ENCODE measurements around the gene PJVK. TPM values are rescaled to one million over a fixed set of nuclear protein-coding genes. Genes with fewer than 3 reads are reported as not detected.

Gene PJVK
- total and polyA plus RNA-seq, 10 of the 15 experiments (the other 5 are each of a cell fraction or from before 2014, with no cell fraction given), result 1.8 to 6.8 (median 3.2) TPM

- TF ChIP-seq ZBTB33 (IDR thresholded peaks at IDR 0.05) (no peak), STAT1 (conservative IDR thresholded peaks at IDR 0.05) (no peak)
These were observed 33.3 kb downstream of the PJVK start (continued) for GRCh38 chr2:178484245-178485041.

- DNase-seq (ENCODE audit: low read depth, low spot score) (no peak), FAIRE-seq (no peak), ATAC-seq (no peak)
- SMC1A ChIA-PET (ENCODE audit: uncharacterized antibody, unreplicated experiment), result no interaction called here
- RAD21 ChIA-PET (ENCODE audit: unreplicated experiment), result no interaction called here
- H3K27ac ChIP-seq (ENCODE audit: control insufficient read depth, insufficient read depth), result no peak overlapping the region
- CTCF ChIA-PET, result no interaction called here
- WGBS (ENCODE audit: insufficient coverage, insufficient replicate concordance, low lambda C conversion rate, missing lambda C conversion rate), result 99% methylated on average over 3 of the region's 3 CpGs
- H3K36me3 ChIP-seq (ENCODE audit: control insufficient read depth in 2 of 2, insufficient read depth in 2 of 2, low read length in 1 of 2), result peaks cover 0 to 3% of the 10 kb centered on the region in 2 experiments; a peak in 1 of 4 replicates
- POLR2A ChIA-PET, result no interaction called here
- peaks cover 37% of the 10 kb centered on the region for H3K79me2 ChIP-seq (ENCODE audit: control insufficient read depth, insufficient read depth, low read length)
- H2AFZ ChIP-seq (ENCODE audit: control insufficient read depth, low read depth, low read length), result no peak overlapping the region
- intact Hi-C loops (cut with micrococcal nuclease; ENCODE audit: unreplicated experiment) (no loop called here), in situ Hi-C loops (cut with MboI) (no loop called here)
- no peaks in the 10 kb centered on the region for H4K20me1 ChIP-seq (ENCODE audit: control insufficient read depth, insufficient read depth)
- H3K9ac ChIP-seq (ENCODE audit: control insufficient read depth, insufficient read depth, low read length), result no peak overlapping the region
- no peak overlapping the region for H3K4me2 ChIP-seq (ENCODE audit: control insufficient read depth, insufficient read depth)
- H3K4me3 ChIP-seq, result no peak overlapping the region
- H3K9me3 ChIP-seq (replicated peaks; ENCODE audit: control insufficient read depth, insufficient read depth, low read length), result no peaks in the 10 kb centered on the region
- H3K27me3 ChIP-seq (replicated peaks in 1 of 2; ENCODE audit: control insufficient read depth in 2 of 2, insufficient read depth in 2 of 2, low read length in 1 of 2), result no peaks in the 10 kb centered on the region
- no peak for TF ChIP-seq HDGF (IDR thresholded peaks at IDR 0.05)
- TF ChIP-seq HSF1 (IDR thresholded peaks at IDR 0.05; ENCODE audit: low read depth, low read length), result no peak
- no peak for TF ChIP-seq IRF4 (IDR thresholded peaks at IDR 0.05; ENCODE audit: low read depth, low read length)
- no peak for TF ChIP-seq PKNOX1 (IDR thresholded peaks at IDR 0.05)
- TF ChIP-seq RAD51 (IDR thresholded peaks at IDR 0.05), result no peak
- TF ChIP-seq PAX8 (IDR thresholded peaks at IDR 0.05), result no peak
- no peak for TF ChIP-seq ZBTB33 (IDR thresholded peaks at IDR 0.05)
- no peak for TF ChIP-seq NFYA (IDR thresholded peaks at IDR 0.05; ENCODE audit: borderline replicate concordance, low read depth, low read length)
- TF ChIP-seq SMC3 (IDR thresholded peaks at IDR 0.05; ENCODE audit: borderline replicate concordance, low read length), result no peak
- peaks cover 7% of the 10 kb centered on the region; the same call in 1 of the 2 replicates for H3K4me1 ChIP-seq (ENCODE audit: control insufficient read depth, insufficient read depth, low read length)
- BruUV-seq (replicated peaks), result no TSS peak
These were observed 34.2 kb downstream of the PJVK start for GRCh38 chr2:178485356-178485755.
